ENCODE data around the gene PTGFRN. TPM values are rescaled to one million over a fixed set of nuclear protein-coding genes. Genes with fewer than 3 reads are reported as not detected.

PTGFRN gene
- total and polyA plus RNA-seq, 4 donors: 47.1 to 83.2 (median 70.1) TPM

DNA sequence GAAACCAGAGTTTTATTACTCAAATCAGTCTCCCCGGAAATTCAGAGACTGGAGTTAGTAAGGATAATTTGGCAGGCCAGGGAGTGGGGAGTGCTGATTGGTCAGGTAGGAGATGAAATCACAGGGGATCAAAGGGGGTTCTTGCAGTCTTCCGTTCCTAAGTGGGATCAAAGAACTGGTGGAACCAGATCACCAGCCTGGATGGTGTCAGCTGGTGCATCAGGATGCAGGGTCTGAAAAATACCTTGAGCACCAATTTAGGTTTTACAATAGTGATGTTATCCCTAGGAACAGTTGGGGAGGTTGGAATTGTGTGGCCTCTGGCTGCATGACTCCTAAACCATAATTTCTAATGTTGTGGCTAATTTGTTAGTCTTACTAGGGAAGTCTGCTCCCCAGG is 90.4 kb downstream of the PTGFRN start:
- DNase-seq (ENCODE audit: low read depth in 4 of 6, low spot score in 6 of 6): no peak
- Histone ChIP-seq H3K36me3 (ENCODE audit: control insufficient read depth, insufficient read depth, low read length) (no peaks in the 10 kb centered on the region), H3K9me3 (ENCODE audit: control insufficient read depth, insufficient read depth, low read length) (no peaks in the 10 kb centered on the region), H3K4me1 (ENCODE audit: control insufficient read depth, insufficient read depth, low read length) (no peaks in the 10 kb centered on the region), H3K27me3 (ENCODE audit: control insufficient read depth, insufficient read depth, low read length) (no peaks in the 10 kb centered on the region), H3K27ac (ENCODE audit: low read depth, low read length) (no peak overlapping the region), H3K4me3 (ENCODE audit: low read depth, low read length) (no peak overlapping the region)
- 100% methylated on average over 1 of the region's 2 CpGs for WGBS (ENCODE audit: insufficient coverage)

DNA sequence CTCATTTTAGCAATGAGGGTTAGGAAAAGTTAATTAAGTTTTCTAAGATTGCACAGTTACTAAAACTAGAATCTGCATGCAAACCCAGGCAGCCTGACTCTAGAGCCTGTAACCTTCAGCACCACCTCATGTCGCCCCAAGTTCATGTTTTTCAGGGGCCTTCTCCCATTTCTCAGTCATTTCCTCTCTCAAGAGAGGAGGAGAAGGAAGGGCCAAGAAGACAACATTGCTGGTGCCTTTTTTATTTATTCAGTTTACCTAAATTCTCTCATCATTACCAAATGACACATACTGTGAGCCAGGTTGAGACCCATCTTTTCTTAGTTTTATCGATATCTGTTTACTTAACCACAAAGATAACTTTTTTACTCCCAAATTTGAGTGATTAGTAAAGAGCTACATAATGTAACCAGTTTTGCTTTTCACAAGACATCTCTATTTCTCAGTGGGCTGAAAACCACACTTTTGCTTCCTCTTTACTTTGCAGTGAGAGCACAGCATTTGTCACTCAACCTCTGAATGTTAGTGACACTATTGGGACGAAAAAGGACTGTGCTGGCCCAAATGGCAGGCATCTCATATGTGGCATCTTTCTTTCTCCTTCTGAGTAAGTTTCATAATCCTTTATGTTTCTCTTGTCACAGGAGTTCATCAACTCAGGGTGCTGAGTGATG is 91.7 kb downstream of the PTGFRN start, which contains the start of gene CD101:
Gene CD101, plus strand, starts transcription at position 507 of the 674 bp plus-strand sequence. Its CDS starts 58 bp downstream, at position 565.
- DNase-seq (ENCODE audit: low read depth in 4 of 6, low spot score in 6 of 6): no peak
- H3K4me1 ChIP-seq (ENCODE audit: control insufficient read depth, insufficient read depth, low read length): no peaks in the 10 kb centered on the region
- 100% methylated on average over 1 of the region's 3 CpGs for WGBS (ENCODE audit: insufficient coverage)
- H3K27ac ChIP-seq (ENCODE audit: low read depth, low read length): no peak within 1 kb of the TSS
- H3K27me3 ChIP-seq (ENCODE audit: control insufficient read depth, insufficient read depth, low read length): no peaks in the 10 kb centered on the region
- no peak within 1 kb of the TSS for H3K4me3 ChIP-seq (ENCODE audit: low read depth, low read length)
- H3K9me3 ChIP-seq (ENCODE audit: control insufficient read depth, insufficient read depth, low read length): no peaks in the 10 kb centered on the region
- no peaks in the 10 kb centered on the region for H3K36me3 ChIP-seq (ENCODE audit: control insufficient read depth, insufficient read depth, low read length)

DNA sequence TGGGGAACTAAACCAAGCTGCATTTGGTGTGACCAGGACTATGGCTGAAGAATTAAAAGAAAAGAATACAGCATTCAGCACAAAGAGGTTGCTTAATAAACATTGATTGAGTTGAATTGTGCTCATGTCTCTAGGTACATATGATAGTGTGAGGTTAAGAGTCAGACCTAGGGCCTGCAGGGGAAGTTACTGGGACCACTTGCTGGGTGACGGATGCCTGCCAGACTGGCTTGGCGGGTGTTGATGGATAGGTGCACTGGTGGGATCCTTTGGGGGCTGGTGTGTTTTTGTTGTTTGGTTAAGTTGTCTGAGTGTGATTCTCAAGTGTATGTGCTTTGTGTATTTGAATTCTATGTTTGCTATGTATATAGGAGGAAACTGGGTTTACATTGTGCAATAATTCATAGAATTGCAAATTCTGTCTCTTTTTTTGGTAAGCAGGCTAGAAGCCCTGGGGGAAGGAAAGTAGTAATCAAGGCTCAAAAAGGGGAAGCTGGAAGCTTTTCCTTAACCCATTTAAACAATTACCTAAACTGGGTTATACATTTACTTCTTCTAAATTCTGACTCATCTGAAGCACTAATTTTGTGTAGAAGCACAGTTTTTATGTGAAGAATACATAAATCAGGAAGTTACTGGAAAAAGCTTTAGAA is 93.6 kb downstream of the PTGFRN start:
- Histone ChIP-seq H3K4me3 (ENCODE audit: low read depth, low read length) (no peak overlapping the region), H3K27ac (ENCODE audit: low read depth, low read length) (no peak overlapping the region), H3K9me3 (ENCODE audit: control insufficient read depth, insufficient read depth, low read length) (no peaks in the 10 kb centered on the region), H3K27me3 (ENCODE audit: control insufficient read depth, insufficient read depth, low read length) (no peaks in the 10 kb centered on the region), H3K4me1 (ENCODE audit: control insufficient read depth, insufficient read depth, low read length) (no peaks in the 10 kb centered on the region), H3K36me3 (ENCODE audit: control insufficient read depth, insufficient read depth, low read length) (no peaks in the 10 kb centered on the region)
- no peak for DNase-seq (ENCODE audit: low read depth in 4 of 6, low spot score in 6 of 6)
- WGBS (ENCODE audit: insufficient coverage): 83% methylated on average over 2 of the region's 2 CpGs

DNA sequence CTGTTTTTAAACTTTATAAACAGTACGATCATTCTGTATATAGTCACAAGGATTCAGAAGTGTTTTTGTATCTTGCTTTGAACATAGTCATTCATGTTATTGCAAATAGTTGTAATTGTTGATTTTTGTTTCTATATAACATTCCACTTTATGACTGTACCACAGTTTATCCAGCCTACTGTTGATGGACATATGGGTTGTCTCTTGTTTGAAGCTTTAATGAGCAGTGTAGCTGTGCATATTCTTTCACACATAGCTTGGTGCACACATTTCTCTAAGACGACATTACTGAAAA is 98.0 kb downstream of the PTGFRN start:
- no peak overlapping the region for H3K4me3 ChIP-seq (ENCODE audit: low read depth, low read length)
- no CpG with 5 or more reads among the region's 2 CpGs for WGBS (ENCODE audit: insufficient coverage)
- H3K9me3 ChIP-seq (ENCODE audit: control insufficient read depth, insufficient read depth, low read length): no peaks in the 10 kb centered on the region
- H3K4me1 ChIP-seq (ENCODE audit: control insufficient read depth, insufficient read depth, low read length): no peaks in the 10 kb centered on the region
- DNase-seq (ENCODE audit: low read depth in 4 of 6, low spot score in 6 of 6): no peak
- H3K27me3 ChIP-seq (ENCODE audit: control insufficient read depth, insufficient read depth, low read length): no peaks in the 10 kb centered on the region
- no peak overlapping the region for H3K27ac ChIP-seq (ENCODE audit: low read depth, low read length)
- no peaks in the 10 kb centered on the region for H3K36me3 ChIP-seq (ENCODE audit: control insufficient read depth, insufficient read depth, low read length)

DNA sequence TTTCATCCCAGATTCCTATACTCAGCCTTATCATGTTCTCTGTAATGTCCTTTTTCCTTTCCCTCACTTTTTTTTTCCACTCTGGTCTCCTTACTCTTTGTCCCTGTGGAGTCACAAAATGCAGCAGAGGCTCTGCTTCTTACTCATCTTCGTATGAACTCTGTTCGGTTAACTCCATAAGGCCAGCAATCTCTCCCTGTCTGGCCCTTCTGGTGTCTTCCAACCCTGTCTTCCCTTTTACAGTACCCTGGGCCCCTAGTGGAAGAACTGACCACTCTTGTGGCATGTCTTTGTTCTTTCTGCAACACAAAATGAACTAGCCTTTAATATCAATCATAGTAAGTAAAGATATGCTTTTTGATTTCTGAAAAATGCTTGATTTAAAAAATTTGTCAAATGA is 98.9 kb downstream of the PTGFRN start:
- no peaks in the 10 kb centered on the region for H3K27me3 ChIP-seq (ENCODE audit: control insufficient read depth, insufficient read depth, low read length)
- no peak overlapping the region for H3K4me3 ChIP-seq (ENCODE audit: low read depth, low read length)
- no peak for DNase-seq (ENCODE audit: low read depth in 4 of 6, low spot score in 6 of 6)
- no peaks in the 10 kb centered on the region for H3K9me3 ChIP-seq (ENCODE audit: control insufficient read depth, insufficient read depth, low read length)
- no peak overlapping the region for H3K27ac ChIP-seq (ENCODE audit: low read depth, low read length)
- 69% methylated on average over 2 of the region's 2 CpGs for WGBS (ENCODE audit: insufficient coverage)
- H3K36me3 ChIP-seq (ENCODE audit: control insufficient read depth, insufficient read depth, low read length): no peaks in the 10 kb centered on the region
- no peaks in the 10 kb centered on the region for H3K4me1 ChIP-seq (ENCODE audit: control insufficient read depth, insufficient read depth, low read length)

DNA sequence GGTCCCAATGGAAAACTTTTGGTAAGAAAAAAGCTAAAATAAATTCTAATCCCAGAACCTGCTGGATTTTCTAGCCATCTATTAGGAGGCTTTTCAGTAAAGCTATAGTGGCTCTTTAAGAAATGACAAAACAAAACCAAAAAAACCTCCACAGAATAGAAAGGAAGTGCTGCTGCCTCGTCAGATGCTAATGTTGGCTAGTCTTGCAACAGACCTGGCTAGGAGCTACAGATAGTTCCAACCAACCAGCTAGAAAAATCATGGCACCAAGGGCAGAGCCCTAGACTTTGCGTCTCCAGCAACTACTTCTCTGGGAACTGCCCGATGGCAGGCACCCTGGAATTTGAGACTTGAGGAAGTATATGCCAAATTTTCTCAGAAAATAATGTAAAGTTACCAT is 99.4 kb downstream of the PTGFRN start:
- DNase-seq (ENCODE audit: low read depth in 4 of 6, low spot score in 6 of 6): no peak
- WGBS (ENCODE audit: insufficient coverage): 70% methylated on average over 2 of the region's 3 CpGs
- Histone ChIP-seq H3K4me3 (ENCODE audit: low read depth, low read length) (no peak overlapping the region), H3K27me3 (ENCODE audit: control insufficient read depth, insufficient read depth, low read length) (no peaks in the 10 kb centered on the region), H3K36me3 (ENCODE audit: control insufficient read depth, insufficient read depth, low read length) (no peaks in the 10 kb centered on the region), H3K9me3 (ENCODE audit: control insufficient read depth, insufficient read depth, low read length) (no peaks in the 10 kb centered on the region), H3K4me1 (ENCODE audit: control insufficient read depth, insufficient read depth, low read length) (no peaks in the 10 kb centered on the region), H3K27ac (ENCODE audit: low read depth, low read length) (no peak overlapping the region)

DNA sequence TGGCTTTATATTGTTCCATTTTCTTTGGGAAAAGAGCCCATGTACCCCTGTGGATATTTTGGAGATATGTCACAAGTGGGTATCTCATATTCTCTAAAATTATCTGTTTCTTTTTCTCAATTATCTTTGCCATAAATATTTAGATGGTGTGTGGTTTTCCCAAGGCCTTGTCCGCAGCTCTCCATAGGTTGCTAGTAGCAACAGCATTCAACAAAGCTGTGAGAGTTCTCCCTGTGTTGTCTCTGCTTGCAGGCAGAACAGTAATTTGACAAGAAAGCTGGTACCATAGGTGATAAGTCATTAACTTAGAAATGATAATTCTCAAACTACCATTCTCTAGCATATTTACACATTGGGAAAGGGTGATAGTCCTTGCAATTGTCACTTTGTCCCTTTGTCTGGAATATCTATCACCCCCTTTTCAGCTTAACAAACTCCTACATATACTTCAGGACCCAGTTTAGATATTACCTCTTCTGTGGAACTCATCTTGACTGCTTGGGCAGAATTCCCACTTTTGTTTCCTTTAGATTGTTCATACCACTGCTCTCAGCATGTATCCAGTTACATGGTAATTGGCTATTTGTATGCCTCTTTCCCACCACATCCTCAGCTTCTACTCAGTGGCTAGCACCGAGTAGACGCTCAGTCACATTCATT is 100.7 kb downstream of the PTGFRN start:
- Histone ChIP-seq H3K36me3 (ENCODE audit: control insufficient read depth, insufficient read depth, low read length) (no peaks in the 10 kb centered on the region), H3K4me3 (ENCODE audit: low read depth, low read length) (no peak overlapping the region), H3K27me3 (ENCODE audit: control insufficient read depth, insufficient read depth, low read length) (no peaks in the 10 kb centered on the region), H3K27ac (ENCODE audit: low read depth, low read length) (no peak overlapping the region), H3K9me3 (ENCODE audit: control insufficient read depth, insufficient read depth, low read length) (no peaks in the 10 kb centered on the region), H3K4me1 (ENCODE audit: control insufficient read depth, insufficient read depth, low read length) (no peaks in the 10 kb centered on the region)
- DNase-seq (ENCODE audit: low read depth in 4 of 6, low spot score in 6 of 6): no peak
- WGBS (ENCODE audit: insufficient coverage): no CpG with 5 or more reads among the region's 3 CpGs

DNA sequence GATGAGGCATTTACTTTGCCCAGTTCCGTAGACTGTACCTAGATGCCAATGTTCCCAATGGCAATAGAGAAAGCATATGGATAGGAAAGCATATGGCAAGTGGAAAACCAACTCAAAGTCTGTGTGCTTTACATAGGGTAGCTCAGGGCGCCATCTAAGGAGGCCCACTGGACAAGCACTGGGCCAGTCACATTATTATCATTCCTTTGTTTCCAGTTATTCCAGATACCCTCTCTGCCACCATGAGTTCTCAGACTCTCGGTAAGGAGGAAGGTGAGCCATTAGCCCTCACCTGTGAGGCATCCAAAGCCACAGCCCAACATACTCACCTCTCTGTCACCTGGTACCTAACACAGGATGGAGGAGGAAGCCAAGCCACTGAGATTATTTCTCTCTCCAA is 101.6 kb downstream of the PTGFRN start:
- DNase-seq (ENCODE audit: low read depth in 4 of 6, low spot score in 6 of 6): no peak
- Histone ChIP-seq H3K4me3 (ENCODE audit: low read depth, low read length) (no peak overlapping the region), H3K27me3 (ENCODE audit: control insufficient read depth, insufficient read depth, low read length) (no peaks in the 10 kb centered on the region), H3K9me3 (ENCODE audit: control insufficient read depth, insufficient read depth, low read length) (no peaks in the 10 kb centered on the region), H3K36me3 (ENCODE audit: control insufficient read depth, insufficient read depth, low read length) (no peaks in the 10 kb centered on the region), H3K27ac (ENCODE audit: low read depth, low read length) (no peak overlapping the region), H3K4me1 (ENCODE audit: control insufficient read depth, insufficient read depth, low read length) (no peaks in the 10 kb centered on the region)
- 95% methylated on average over 3 of the region's 3 CpGs for WGBS (ENCODE audit: insufficient coverage)

DNA sequence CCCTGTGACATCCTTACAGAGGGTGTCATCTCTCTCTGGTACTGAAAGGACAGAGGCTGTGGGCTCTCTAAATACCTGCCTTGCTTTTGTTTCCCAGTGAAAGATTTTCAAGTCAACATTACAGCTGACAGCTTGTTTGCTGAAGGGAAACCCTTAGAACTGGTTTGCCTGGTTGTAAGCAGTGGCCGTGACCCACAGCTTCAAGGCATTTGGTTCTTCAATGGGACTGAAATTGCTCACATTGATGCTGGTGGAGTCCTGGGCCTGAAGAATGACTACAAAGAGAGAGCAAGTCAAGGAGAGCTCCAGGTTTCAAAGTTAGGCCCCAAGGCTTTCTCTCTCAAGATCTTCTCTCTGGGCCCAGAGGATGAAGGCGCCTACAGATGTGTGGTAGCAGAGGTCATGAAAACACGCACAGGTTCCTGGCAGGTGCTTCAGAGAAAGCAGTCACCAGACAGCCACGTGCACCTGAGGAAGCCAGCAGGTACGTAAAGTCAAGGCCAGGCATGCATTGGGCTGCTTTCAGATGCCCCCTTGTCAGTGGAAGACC is 103.7 kb downstream of the PTGFRN start:
- Histone ChIP-seq H3K4me3 (ENCODE audit: low read depth, low read length) (no peak overlapping the region), H3K4me1 (ENCODE audit: control insufficient read depth, insufficient read depth, low read length) (peaks cover 5% of the 10 kb centered on the region), H3K36me3 (ENCODE audit: control insufficient read depth, insufficient read depth, low read length) (no peaks in the 10 kb centered on the region), H3K27ac (ENCODE audit: low read depth, low read length) (no peak overlapping the region), H3K9me3 (ENCODE audit: control insufficient read depth, insufficient read depth, low read length) (no peaks in the 10 kb centered on the region), H3K27me3 (ENCODE audit: control insufficient read depth, insufficient read depth, low read length) (no peaks in the 10 kb centered on the region)
- WGBS (ENCODE audit: insufficient coverage): 92% methylated on average over 5 of the region's 5 CpGs
- no peak for DNase-seq (ENCODE audit: low read depth in 4 of 6, low spot score in 6 of 6)

Measured in spinal cord (tissue), 10 donors.